GM12891 (cell line): ENCODE data around the gene KIF27.

Experiments
- POLR2A ChIP-seq: IDR thresholded peaks from 2 replicates; pipeline ENCODE4 v1.6.1; 2011; ENCODE audit warnings: low read depth, low read length, control low read depth
- POLR2AphosphoS5 ChIP-seq: IDR thresholded peaks from 2 replicates; pipeline ENCODE4 v1.6.1; 2011; ENCODE audit warnings: low read depth, low read length, control low read depth
- SPI1 ChIP-seq: IDR thresholded peaks from 2 replicates; pipeline ENCODE4 v1.6.1; 2011; ENCODE audit warnings: low read depth, low read length, control low read depth
- TAF1 ChIP-seq: IDR thresholded peaks from 2 replicates; pipeline ENCODE4 v1.6.1; 2011; ENCODE audit warnings: low read depth, low read length, control low read depth

- TF ChIP-seq POLR2A (no peak), TAF1 (no peak), POLR2AphosphoS5 (no peak), SPI1 (no peak)
Observed at GRCh38 chr9:83919111-83919510, 2.1 kb downstream of the KIF27 start.
